ENCODE data around the gene MEIOB.

- TF ChIP-seq CTCF (IDR thresholded peaks at IDR 0.05 in 8 of 11, conservative IDR thresholded peaks at IDR 0.05 in 3 of 11): no peak
- TF ChIP-seq POLR2AphosphoS5 (IDR thresholded peaks at IDR 0.05): no peak
Observed at GRCh38 chr16:1821861-1822611, 49.9 kb downstream of the MEIOB start.
